ENCODE measurements around the gene ARFGEF2.
"Not testable (repeated sequence)": the region's sequence is repeated elsewhere in the genome, so short reads cannot be mapped to it uniquely, and the experiment has no call there.

The ARFGEF2 gene

GRCh38 chr20:48921168-48921882, at the start of gene ARFGEF2:
Gene ARFGEF2, plus strand, starts transcription at chr20:48921711. Its CDS starts 179 bp downstream, at chr20:48921890.
- DNase-seq: peak; percentile 96

GRCh38 chr20:48875233-48875913, 46.1 kb upstream of the ARFGEF2 start:
- DNase-seq: no peak

DNA sequence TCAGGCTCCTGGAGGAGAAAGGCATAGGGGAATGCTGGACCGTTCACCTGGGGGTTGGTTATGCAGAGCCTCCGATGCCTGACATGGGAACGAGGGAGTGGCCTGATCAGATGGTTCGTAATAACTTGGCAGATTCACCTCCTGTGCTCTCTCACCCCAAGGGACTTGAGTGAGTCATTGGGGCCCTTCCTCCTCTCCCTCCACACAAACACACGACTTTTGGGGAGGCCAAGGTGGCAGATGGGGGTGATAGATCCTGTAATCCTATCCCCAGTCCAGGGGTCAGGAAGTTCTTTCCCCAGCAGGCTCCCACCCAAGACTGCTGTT, 45.6 kb upstream of the ARFGEF2 start:
- DNase-seq: no peak

- DNase-seq: no peak
These were observed 44.2 kb upstream of the ARFGEF2 start for GRCh38 chr20:48877304-48877703.

GRCh38 chr20:48878534-48879248, 42.8 kb upstream of the ARFGEF2 start:
- no peak for DNase-seq

- no peak for DNase-seq
These were observed 41.8 kb upstream of the ARFGEF2 start for GRCh38 chr20:48879612-48880245.

DNA sequence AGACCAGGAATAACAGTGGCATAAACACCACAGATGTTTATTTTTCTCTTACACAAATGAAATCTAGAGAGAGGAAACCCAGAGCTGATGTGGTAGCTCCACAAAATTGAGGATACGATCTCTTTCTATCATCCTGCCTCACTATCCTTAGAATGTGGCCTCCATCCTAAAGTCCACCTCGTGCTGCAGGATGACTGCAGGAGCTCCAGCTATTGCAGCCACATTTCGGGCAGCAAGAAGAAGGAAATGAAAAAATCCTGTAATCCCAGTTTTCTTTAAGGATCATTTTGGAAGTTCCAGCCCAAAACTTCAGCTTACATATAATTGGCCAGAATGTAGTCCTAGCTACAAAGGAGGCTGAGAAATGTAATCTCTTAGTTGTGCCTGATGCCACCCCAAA, 41.2 kb upstream of the ARFGEF2 start:
- DNase-seq: no peak

DNA sequence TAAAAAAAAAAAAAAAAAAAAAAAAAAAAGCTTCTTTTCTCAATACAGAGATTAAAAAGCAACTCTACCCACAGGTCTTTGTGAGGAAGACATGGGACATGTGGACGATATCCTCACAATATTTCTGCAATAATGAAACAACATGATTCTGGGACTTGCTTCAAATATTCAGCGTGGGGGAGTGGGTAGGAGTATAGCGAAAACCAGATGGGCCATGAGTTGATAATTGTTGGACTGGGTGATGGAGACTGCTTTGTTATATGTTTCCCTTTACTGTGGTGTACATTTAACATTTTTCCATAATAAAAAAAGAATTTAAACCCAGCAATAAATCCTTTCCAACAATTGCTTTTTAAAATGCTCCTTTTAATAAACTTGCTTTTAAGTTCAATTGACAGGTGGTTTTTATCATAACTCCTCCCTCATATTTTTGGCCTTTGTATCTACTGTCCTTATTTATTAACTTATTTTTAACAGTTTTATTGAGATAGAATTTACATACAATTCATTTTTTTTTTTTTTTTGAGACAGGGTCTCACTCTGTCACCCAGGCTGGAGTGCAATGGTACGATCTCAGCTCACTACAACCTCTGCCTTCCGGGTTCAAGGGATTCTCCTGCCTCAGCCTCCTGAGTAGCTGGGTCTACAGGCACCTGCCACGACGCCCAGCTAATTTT, 40.4 kb upstream of the ARFGEF2 start:
- no peak for DNase-seq

GRCh38 chr20:48885237-48885636, 36.3 kb upstream of the ARFGEF2 start:
- DNase-seq: no peak

DNA sequence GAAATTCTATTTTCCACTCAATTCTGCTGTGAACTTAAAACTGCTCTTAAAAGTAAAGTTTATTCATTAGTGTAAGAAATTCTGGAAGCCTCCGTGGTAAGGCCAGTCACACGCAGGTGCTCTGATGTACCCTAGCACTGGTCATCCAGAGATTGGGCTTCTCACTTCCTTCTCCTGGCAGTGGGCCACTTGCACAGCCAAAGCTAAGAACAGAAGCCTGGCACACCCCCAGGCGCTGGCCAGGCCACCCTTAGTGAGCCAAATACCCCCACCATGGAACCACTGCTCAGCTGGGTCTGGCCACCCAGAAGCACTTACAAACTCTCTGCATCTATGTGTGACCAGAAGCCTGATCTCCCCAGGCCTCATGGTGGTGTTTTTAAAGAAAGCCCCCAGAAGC, 35.3 kb upstream of the ARFGEF2 start:
- no peak for DNase-seq

GRCh38 chr20:48886811-48887210, 34.7 kb upstream of the ARFGEF2 start:
- DNase-seq: no peak

DNA sequence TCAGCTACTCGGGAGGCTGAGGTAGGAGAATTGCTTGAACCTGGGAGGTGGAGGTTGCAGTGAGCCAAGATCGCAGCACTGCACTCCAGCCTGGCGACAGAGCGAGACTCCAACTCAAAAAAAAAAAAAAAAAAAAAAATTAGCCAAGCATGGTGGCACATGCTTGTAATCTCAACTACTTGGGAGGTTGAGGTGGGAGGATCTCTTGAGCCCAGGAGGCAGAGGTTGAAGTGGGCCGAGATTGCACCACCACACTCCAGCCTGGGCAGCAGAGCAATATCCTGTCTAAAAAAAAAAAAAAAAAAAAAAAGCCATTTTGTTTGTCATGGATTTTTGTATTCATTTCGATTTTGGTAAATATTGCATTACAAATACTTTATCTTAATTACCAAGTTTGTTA, 33.0 kb upstream of the ARFGEF2 start:
- DNase-seq: not testable (repeated sequence)

- no peak for DNase-seq
These were observed 32.2 kb upstream of the ARFGEF2 start for GRCh38 chr20:48889140-48889790.

- DNase-seq: no peak
These were observed 30.1 kb upstream of the ARFGEF2 start for GRCh38 chr20:48891235-48892048.

DNA sequence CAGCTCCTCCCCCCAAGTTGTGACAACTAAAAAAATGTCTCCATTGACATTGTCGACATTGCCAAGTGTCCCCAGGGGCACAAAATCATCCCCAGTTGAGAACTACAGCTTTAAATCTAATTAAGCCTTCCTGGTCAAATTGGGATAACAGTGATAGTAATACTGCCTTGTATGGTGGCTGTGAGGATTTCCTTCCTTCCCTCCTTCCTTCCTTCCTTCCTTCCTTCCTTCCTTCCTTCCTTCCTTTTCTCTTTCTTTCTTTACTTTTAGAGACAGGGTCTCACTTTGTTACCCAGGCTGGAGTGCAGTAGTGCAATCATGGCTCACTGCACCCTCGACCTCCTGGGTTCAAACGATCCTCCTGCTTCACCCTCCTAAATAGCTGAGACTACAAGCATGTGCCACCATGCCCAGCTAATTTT, 29.5 kb upstream of the ARFGEF2 start:
- DNase-seq: no peak

DNA sequence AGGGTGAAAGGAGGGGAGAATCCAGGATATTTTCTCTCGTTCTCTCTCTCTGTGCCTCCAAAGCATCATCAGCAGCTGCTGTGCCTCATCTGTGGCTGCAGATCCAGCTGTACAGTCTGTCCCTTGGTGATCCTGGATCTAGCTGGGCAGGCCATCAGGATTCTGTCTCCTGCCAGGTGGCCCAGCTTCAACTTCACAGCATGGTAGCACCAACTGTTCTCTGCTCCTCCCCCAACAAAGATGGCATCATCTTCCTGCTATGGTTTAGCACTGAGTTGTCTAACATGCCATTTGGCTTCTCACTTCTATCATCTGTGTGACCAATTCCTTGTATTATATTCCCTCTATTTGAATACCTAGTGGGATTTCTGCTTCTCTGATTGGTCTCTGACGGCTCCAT, 28.6 kb upstream of the ARFGEF2 start:
- DNase-seq: no peak

DNA sequence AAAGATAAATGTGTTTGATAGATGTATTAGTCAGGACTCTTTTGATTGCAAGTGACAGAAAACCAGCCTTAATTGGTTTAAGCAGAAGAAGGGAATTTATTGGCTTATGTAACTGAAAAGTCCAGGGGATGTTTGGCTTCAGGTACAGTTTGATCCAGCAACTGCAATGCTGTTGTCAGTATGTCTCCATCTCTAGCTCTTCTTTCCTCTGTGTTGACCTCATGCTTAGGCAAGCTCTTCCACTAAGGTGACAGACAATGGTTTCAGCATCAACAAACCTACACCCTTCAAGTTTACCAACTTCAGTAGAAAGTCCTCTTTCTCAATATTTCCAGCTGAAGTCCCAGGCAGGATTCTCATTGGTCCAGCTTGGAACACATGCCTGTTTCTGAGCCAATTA, 28.1 kb upstream of the ARFGEF2 start:
- no peak for DNase-seq

- DNase-seq: no peak
These were observed 24.1 kb upstream of the ARFGEF2 start for GRCh38 chr20:48897305-48898010.

DNA sequence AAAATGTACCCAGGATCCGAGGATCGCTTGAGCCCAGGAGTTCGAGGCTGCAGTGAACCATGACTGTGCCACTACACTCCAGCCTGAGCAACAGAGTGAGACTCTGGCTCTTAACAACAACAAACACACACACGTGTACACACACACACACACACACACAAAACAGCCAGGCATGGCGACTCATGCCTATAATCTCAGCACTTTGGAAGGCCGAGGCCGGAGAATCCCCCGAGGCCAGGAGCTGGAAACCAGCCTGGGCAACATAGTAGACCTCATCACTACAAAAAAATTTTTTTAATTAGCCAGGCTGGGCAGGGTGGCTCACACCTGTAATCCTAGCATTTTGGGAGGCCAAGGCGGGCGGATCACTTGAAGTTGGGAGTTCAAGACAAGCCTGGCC, 23.3 kb upstream of the ARFGEF2 start:
- peak; percentile 62 for DNase-seq

- DNase-seq: no peak
These were observed 22.5 kb upstream of the ARFGEF2 start for GRCh38 chr20:48898896-48899530.

All from islet precursor cell (in vitro differentiated cells).